ENCODE data around the gene TMEM176A. TPM values are rescaled to one million over a fixed set of nuclear protein-coding genes. Genes with fewer than 3 reads are reported as not detected.

Gene TMEM176A
- total RNA-seq, 1 experiment from 2014 or later = not detected

- no TSS peak for BruUV-seq (replicated peaks)
- Histone ChIP-seq H3K4me2 (ENCODE audit: low read length) (no peak overlapping the region), H3K36me3 (ENCODE audit: control insufficient read depth in 1 of 2, insufficient read depth in 2 of 2, low read length in 2 of 2) (no peaks in the 10 kb centered on the region), H4K20me1 (ENCODE audit: insufficient read depth) (no peaks in the 10 kb centered on the region), H3K4me1 (ENCODE audit: control insufficient read depth in 1 of 2, insufficient read depth in 2 of 2, low read length in 2 of 2) (no peaks in the 10 kb centered on the region), H3K27me3 (ENCODE audit: insufficient read depth, low read length) (peaks cover 7% of the 10 kb centered on the region; the same call in 1 of the 2 replicates), H3K9ac (ENCODE audit: low read length) (no peak overlapping the region), H3K79me2 (ENCODE audit: insufficient read depth, low read length) (no peaks in the 10 kb centered on the region), H3K9me2 (ENCODE audit: insufficient read depth) (no peaks in the 10 kb centered on the region), H2AFZ (ENCODE audit: low read depth, low read length, poor library complexity, severe bottlenecking) (no peak overlapping the region), H3K27ac (ENCODE audit: low read depth, low read length) (no peak overlapping the region), H3K4me3 (replicated peaks in 1 of 2; ENCODE audit: low read depth in 1 of 2, low read length in 2 of 2) (no peak overlapping the region), H3K9me3 (ENCODE audit: control insufficient read depth in 1 of 2, insufficient read depth in 1 of 2, low read depth in 1 of 2, low read length in 2 of 2) (no peaks in the 10 kb centered on the region)
- DNase-seq (ENCODE audit: low read depth, low spot score) (no peak), ATAC-seq (no peak)
- ChIA-PET CTCF (no interaction called here), RAD21 (ENCODE audit: low non-redundant PET in 1 of 2, low total read pairs in 2 of 2, uncharacterized antibody in 2 of 2, unreplicated experiment in 2 of 2) (no interaction called here), POLR2A (no interaction called here)
- TF ChIP-seq ELF1 (IDR thresholded peaks at IDR 0.05; ENCODE audit: borderline replicate concordance, low read depth) = no peak
- TF ChIP-seq EGR1 (IDR thresholded peaks at IDR 0.05; ENCODE audit: low read depth) = no peak
- no peak for TF ChIP-seq EZH2 (IDR thresholded peaks at IDR 0.05)
- TF ChIP-seq SRF (IDR thresholded peaks at IDR 0.05; ENCODE audit: low read depth) = no peak
- no peak for TF ChIP-seq RAD21 (IDR thresholded peaks at IDR 0.05; ENCODE audit: low read depth)
- no peak for TF ChIP-seq YY1 (IDR thresholded peaks at IDR 0.05; ENCODE audit: extremely low read depth, insufficient replicate concordance, low read depth, low read length)
- no peak for TF ChIP-seq ATF3 (IDR thresholded peaks at IDR 0.05)
- TF ChIP-seq ZNF274 (IDR thresholded peaks at IDR 0.05; ENCODE audit: low read depth, low read length) = no peak
- no peak for TF ChIP-seq CEBPB (IDR thresholded peaks at IDR 0.05; ENCODE audit: low read depth)
- TF ChIP-seq POLR2A (IDR thresholded peaks at IDR 0.05; ENCODE audit: borderline replicate concordance, extremely low read depth, insufficient read depth, insufficient read length) = no peak
- no peak for TF ChIP-seq SIN3A (IDR thresholded peaks at IDR 0.05; ENCODE audit: low read depth)
- no peak for TF ChIP-seq TCF7L2 (IDR thresholded peaks at IDR 0.05; ENCODE audit: borderline replicate concordance, extremely low read depth, insufficient read depth, insufficient read length)
- TF ChIP-seq CBX3 (IDR thresholded peaks at IDR 0.05; ENCODE audit: low read depth) = no peak
- no peak for TF ChIP-seq REST (IDR thresholded peaks at IDR 0.05; ENCODE audit: low read depth)
- TF ChIP-seq ZFX (IDR thresholded peaks at IDR 0.05) = no peak
- no peak for TF ChIP-seq SP1 (IDR thresholded peaks at IDR 0.05; ENCODE audit: low read depth)
- no peak for TF ChIP-seq EZH2phosphoT487 (IDR thresholded peaks at IDR 0.05; ENCODE audit: borderline replicate concordance)
- no peak for TF ChIP-seq POLR2AphosphoS5 (IDR thresholded peaks at IDR 0.05; ENCODE audit: low read depth, low read length)
- intact Hi-C loops (cut with micrococcal nuclease) = no loop called here
Observed at GRCh38 chr7:150826061-150826849, 25.7 kb downstream of the TMEM176A start.
